SK-N-SH (cell line): Measurements from ENCODE around the gene ERMARD. TPM values are rescaled to one million over a fixed set of nuclear protein-coding genes. Genes with fewer than 3 reads are reported as not detected.

Experiments
- CTCF ChIA-PET: fragments of 300-600, 350-600 bp; formaldehyde crosslinking; extraction: SDS; loops from one replicate; lab custom pipeline; 2021; lab: Yijun Ruan, JAX
- POLR2A ChIA-PET: fragments of 350-600 bp; sonication (Branson Sonifier 250); formaldehyde crosslinking; extraction: SDS; loops from one replicate; lab custom pipeline; 2020; ENCODE audit warnings: antibody characterized with exemption, inconsistent platforms; lab: Yijun Ruan, JAX
- DNase-seq: peaks from one replicate; pipeline ENCODE4 v3.0.0; 2012
- H2AFZ ChIP-seq: fragments of 200-600 bp; sonication (generic); 2 replicates; pipeline ENCODE4 v1.8.1; 2016; ENCODE audit warnings: antibody characterized with exemption, mild to moderate bottlenecking, low read depth
- H3F3A ChIP-seq: fragments of 200-600 bp; sonication (generic); replicated peaks from 2 replicates; pipeline ENCODE3; 2016; ENCODE audit warnings: antibody characterized with exemption, mild to moderate bottlenecking; ENCODE audit not compliant: insufficient read depth
- H3K27ac ChIP-seq, 2 experiments: fragments of 200-500 bp in 1 of 2; fragments of 200-600 bp in 1 of 2; sonication (Bioruptor generic) in 1 of 2; sonication (generic), shearing (Covaris generic) in 1 of 2; 2 replicates each; pipeline versions ENCODE4 v1.5.1 to v1.6.1; 2014 to 2016; ENCODE audit warnings: low read depth in 2 of 2, inconsistent platforms in 1 of 2, low read length in 1 of 2, mild to moderate bottlenecking in 1 of 2, mixed read lengths in 1 of 2
- H3K27me3 ChIP-seq: fragments of 200-600 bp; sonication (generic), shearing (Covaris generic); 2 replicates; pipeline ENCODE4 v1.6.1; 2016; ENCODE audit warnings: mixed run types; ENCODE audit not compliant: insufficient read depth
- H3K36me3 ChIP-seq, 2 experiments: fragments of 200-500 bp in 1 of 2; fragments of 200-600 bp in 1 of 2; sonication (Bioruptor generic) in 1 of 2; sonication (generic) in 1 of 2; replicated peaks in 1 of 2; 2 replicates each; pipeline versions ENCODE3 to v1.5.1; 2014 to 2016; ENCODE audit warnings: low read length in 1 of 2, mild to moderate bottlenecking in 1 of 2; ENCODE audit not compliant: insufficient read depth in 2 of 2, control insufficient read depth in 1 of 2
- H3K4me1 ChIP-seq, 2 experiments: fragments of 200-500 bp in 1 of 2; fragments of 200-600 bp in 1 of 2; sonication (Bioruptor generic) in 1 of 2; sonication (generic), shearing (Covaris generic) in 1 of 2; 2 replicates each; pipeline versions ENCODE4 v1.5.1 to v1.6.1; 2014 to 2016; ENCODE audit warnings: low read depth in 1 of 2, low read length in 1 of 2, mixed run types in 1 of 2; ENCODE audit not compliant: insufficient read depth in 2 of 2, control insufficient read depth in 1 of 2
- H3K4me2 ChIP-seq: fragments of 200-600 bp; sonication (generic), shearing (Covaris generic); 2 replicates; pipeline ENCODE4 v1.6.1; 2017; ENCODE audit warnings: mixed run types
- H3K4me3 ChIP-seq, 2 experiments: fragments of 200-500 bp in 1 of 2; fragments of 200-600 bp in 1 of 2; sonication (Bioruptor generic) in 1 of 2; sonication (generic), shearing (Covaris generic) in 1 of 2; 2 replicates each; pipeline versions ENCODE4 v1.5.1 to v1.8.1; 2014 to 2016; ENCODE audit warnings: low read depth in 2 of 2, inconsistent platforms in 1 of 2, low read length in 1 of 2, mild to moderate bottlenecking in 1 of 2, mixed read lengths in 1 of 2, moderate library complexity in 1 of 2
- H3K79me2 ChIP-seq: fragments of 200-600 bp; sonication (generic); 2 replicates; pipeline ENCODE4 v1.8.1; 2017; ENCODE audit warnings: mild to moderate bottlenecking; ENCODE audit not compliant: insufficient read depth
- H3K9ac ChIP-seq: fragments of 200-600 bp; sonication (generic); 2 replicates; pipeline ENCODE4 v1.6.1; 2017; ENCODE audit warnings: mixed run types
- H3K9me2 ChIP-seq: fragments of 200-600 bp; sonication (generic); 2 replicates; pipeline ENCODE4 v1.6.1; 2017; ENCODE audit warnings: mixed run types
- H3K9me3 ChIP-seq: fragments of 200-600 bp; sonication (generic); 2 replicates; pipeline ENCODE4 v1.6.1; 2017; ENCODE audit warnings: mixed run types, mild to moderate bottlenecking, moderate library complexity
- H4K20me1 ChIP-seq: fragments of 200-600 bp; sonication (generic); 2 replicates; pipeline ENCODE4 v1.6.1; 2017; ENCODE audit warnings: mild to moderate bottlenecking, mixed run types; ENCODE audit not compliant: insufficient read depth
- CHD2 ChIP-seq: fragments of 150-350 bp; IDR thresholded peaks from 2 replicates; pipeline ENCODE4 v1.6.1; 2018; ENCODE audit warnings: low read length; ENCODE audit not compliant: partially characterized antibody
- EP300 ChIP-seq, 2 experiments: IDR thresholded peaks; 2 replicates each; pipeline versions ENCODE4 v1.4.0 to v1.6.1; 2012; ENCODE audit warnings: borderline replicate concordance in 1 of 2, low read depth in 1 of 2, low read length in 1 of 2
- FOSL2 ChIP-seq: IDR thresholded peaks from 2 replicates; pipeline ENCODE4 v1.4.0; 2012; ENCODE audit warnings: low read depth, mild to moderate bottlenecking, moderate library complexity, borderline replicate concordance
- FOXJ3 ChIP-seq: sonication (generic); formaldehyde crosslinking; IDR thresholded peaks from 2 replicates; pipeline ENCODE4 v1.5.1; 2020; ENCODE audit warnings: mild to moderate bottlenecking, missing genetic modification reagents
- FOXM1 ChIP-seq: IDR thresholded peaks from 2 replicates; pipeline ENCODE4 v1.4.0; 2012; ENCODE audit warnings: low read depth, mild to moderate bottlenecking
- GABPA ChIP-seq: IDR thresholded peaks from 2 replicates; pipeline ENCODE4 v1.4.0; 2012; ENCODE audit warnings: low read depth, mild to moderate bottlenecking
- MEF2A ChIP-seq: IDR thresholded peaks from 2 replicates; pipeline ENCODE4 v1.4.0; 2012; ENCODE audit warnings: low read depth, borderline replicate concordance
- NFIC ChIP-seq: IDR thresholded peaks from 2 replicates; pipeline ENCODE4 v1.4.0; 2012; ENCODE audit warnings: borderline replicate concordance
- NRF1 ChIP-seq: IDR thresholded peaks from 2 replicates; pipeline ENCODE4 v1.6.1; 2012; ENCODE audit warnings: low read depth, mild to moderate bottlenecking, low read length
- PBX3 ChIP-seq: IDR thresholded peaks from 2 replicates; pipeline ENCODE4; 2012
- POLR2AphosphoS5 ChIP-seq: IDR thresholded peaks from 2 replicates; pipeline ENCODE4 v1.6.1; 2012; ENCODE audit warnings: low read depth, low read length
- REST ChIP-seq: IDR thresholded peaks from 2 replicates; pipeline ENCODE4 v1.6.1; 2012; ENCODE audit warnings: mild to moderate bottlenecking, low read depth, low read length, moderate library complexity
- RFX5 ChIP-seq: IDR thresholded peaks from 2 replicates; pipeline ENCODE4 v1.6.1; 2012; ENCODE audit warnings: mild to moderate bottlenecking, improper control_type of control experiment, low read length
- RXRA ChIP-seq: IDR thresholded peaks from 2 replicates; pipeline ENCODE4 v1.4.0; 2012; ENCODE audit warnings: low read depth, mild to moderate bottlenecking, borderline replicate concordance
- SIN3A ChIP-seq: IDR thresholded peaks from 2 replicates; pipeline ENCODE4 v1.6.1; 2012; ENCODE audit warnings: low read depth, mild to moderate bottlenecking, low read length, moderate library complexity, borderline replicate concordance
- SMC3 ChIP-seq: IDR thresholded peaks from 2 replicates; pipeline ENCODE4 v1.6.1; 2012; ENCODE audit warnings: low read depth, low read length, improper control_type of control experiment
- TCF12 ChIP-seq: IDR thresholded peaks from 2 replicates; pipeline ENCODE4 v1.4.0; 2012
- TEAD4 ChIP-seq: IDR thresholded peaks from 2 replicates; pipeline ENCODE4 v1.4.0; 2012; ENCODE audit warnings: mild to moderate bottlenecking, borderline replicate concordance; ENCODE audit not compliant: insufficient read depth
- WGBS: methylation state at CpG from one replicate; pipeline ENCODE4 v1.1.6; 2017; ENCODE audit warnings: low lambda C conversion rate; 5-methylcytosine and 5-hydroxymethylcytosine counted together
- polyA plus RNA-seq, 3 experiments: library from polyadenylated mRNA; depleted of rRNA; stranded (reverse); fragments of >200 nt; gene quantifications; 2 replicates each; pipeline ENCODE4 v1.2.3, GENCODE V29; 2012
- TF ChIP-seq, protein P1 (sequence below): IDR thresholded peaks from 2 replicates; pipeline ENCODE4 v1.4.0; 2012; ENCODE audit warnings: low read depth

Gene ERMARD
- polyA plus RNA-seq, 1 of the 3 experiments (the other 2 are of a cell fraction) = 43.2 TPM

DNA sequence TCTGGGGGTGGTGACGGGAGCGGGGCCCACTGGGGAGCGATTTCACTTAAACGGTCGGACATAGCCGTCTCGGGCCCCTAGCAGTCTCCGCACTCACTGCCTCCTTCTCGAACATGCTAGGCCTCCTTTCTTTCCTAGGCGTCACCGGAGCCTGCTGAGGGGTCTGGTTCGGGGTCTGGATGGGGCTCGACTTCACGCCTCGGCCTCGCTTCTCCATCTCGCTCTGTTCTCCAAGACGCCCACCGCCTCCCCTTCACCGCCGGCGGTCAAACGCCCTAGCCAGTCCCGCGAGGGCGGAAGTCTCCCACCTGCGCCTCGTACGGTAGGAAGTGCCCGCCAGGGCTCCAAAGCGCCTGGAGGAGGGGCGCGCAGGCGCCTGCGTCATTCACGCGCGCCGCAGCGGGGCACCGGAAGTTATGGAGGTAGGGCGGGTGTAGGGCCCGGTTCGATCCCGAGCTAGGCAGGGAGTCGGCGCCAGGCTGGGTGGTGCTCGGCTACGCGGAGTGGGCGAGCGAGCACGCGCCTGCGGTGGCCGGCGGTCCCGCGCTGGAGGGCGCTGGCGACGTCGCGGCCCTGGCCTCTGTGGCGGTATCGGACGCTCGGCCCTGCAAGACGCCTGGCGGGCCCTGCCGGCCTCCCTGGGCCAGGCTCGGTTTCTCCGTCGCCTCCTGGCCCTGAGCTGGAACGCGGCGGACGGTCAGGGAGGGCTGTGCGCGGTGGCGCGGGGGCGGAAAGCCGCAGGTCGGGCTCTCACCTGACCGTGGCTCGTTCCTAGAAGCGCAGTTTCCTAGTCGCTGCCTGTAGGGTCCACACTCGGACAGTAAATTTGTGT lies at the start of gene ERMARD, which contains the start of gene DYNLT2 (continued):
- no peak for TF ChIP-seq FOSL2
- TF ChIP-seq, protein P1, sequence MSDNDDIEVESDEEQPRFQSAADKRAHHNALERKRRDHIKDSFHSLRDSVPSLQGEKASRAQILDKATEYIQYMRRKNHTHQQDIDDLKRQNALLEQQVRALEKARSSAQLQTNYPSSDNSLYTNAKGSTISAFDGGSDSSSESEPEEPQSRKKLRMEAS = peak; percentile 92
- TF ChIP-seq PBX3 = 0 out of 2 replicates have a peak, but pooled peaks have one; percentile 3
- peak in 1 of 2 experiments; percentile 23; a peak in 1 of 4 replicates for TF ChIP-seq EP300 (IDR thresholded peaks at IDR 0.05; ENCODE audit: borderline replicate concordance in 1 of 2, low read depth in 1 of 2, low read length in 1 of 2)
- peak; percentile 19; the same call in 1 of the 2 replicates for TF ChIP-seq TCF12
- TF ChIP-seq RFX5 = no peak
- peak; percentile 96 for TF ChIP-seq CHD2
- peak; percentile 92 for TF ChIP-seq POLR2AphosphoS5
- TF ChIP-seq GABPA = peak; percentile 86

DNA sequence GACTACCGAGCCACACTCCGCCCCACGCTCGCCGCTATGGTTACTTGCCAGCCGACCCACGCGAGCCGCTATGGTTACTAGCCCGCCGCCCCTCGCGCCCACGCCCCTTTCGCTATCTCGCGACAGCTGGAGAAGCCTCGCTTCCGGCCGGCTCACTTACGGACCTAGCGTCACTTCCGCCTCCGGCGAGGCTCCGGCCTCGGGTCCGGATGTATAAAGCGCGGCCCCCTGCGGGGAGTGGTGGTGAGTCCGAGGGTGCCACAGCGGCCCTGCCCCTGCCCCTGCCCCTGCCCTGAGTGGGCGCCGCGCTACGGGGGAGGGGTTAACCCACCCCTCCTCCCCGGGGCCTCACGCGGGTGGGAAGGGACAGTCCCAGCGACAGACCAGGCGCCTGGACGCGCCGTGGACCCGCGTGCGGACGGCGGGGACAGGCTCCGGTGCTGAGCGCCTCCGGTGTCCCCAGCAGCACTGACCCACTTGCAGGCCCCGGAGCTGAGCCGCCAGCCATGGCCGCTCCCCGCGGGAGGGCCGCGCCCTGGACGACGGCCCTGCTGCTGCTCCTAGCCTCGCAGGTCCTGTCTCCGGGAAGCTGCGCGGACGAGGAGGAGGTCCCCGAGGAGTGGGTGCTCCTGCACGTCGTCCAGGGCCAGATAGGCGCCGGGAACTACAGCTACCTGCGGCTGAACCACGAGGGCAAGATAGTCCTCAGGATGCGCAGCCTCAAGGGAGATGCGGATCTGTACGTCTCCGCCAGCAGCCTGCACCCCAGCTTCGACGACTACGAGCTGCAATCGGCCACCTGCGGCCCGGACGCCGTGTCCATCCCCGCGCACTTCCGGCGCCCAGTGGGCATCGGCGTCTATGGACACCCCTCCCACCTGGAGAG lies 49.2 kb upstream of the ERMARD start, which contains the start of the genes C6orf120 and WDR27:
C6orf120 (plus strand) TSS at position 173 of the 886 bp plus-strand sequence; CDS start at position 507, 334 bp downstream.
WDR27 (minus strand) TSS at position 76 of the 886 bp plus-strand sequence. CDS start 13,024 bp downstream, outside the sequence.
- no peaks in the 10 kb centered on the region for H3K9me2 ChIP-seq
- no peaks in the 10 kb centered on the region for H3K9me3 ChIP-seq
- ChIA-PET POLR2A (interaction anchor here (0.7 to 2.3 kb wide), 7 partner anchors 9 to 67 kb away, joined by 3 to 14 read pairs (median 5); partner anchors contain the start of genes ERMARD and PHF10), CTCF (interaction anchor here (0.6 to 3.7 kb wide), 7 partner anchors 9 to 308 kb away, joined by 3 to 18 read pairs (median 4); no protein-coding TSS in a partner anchor)
- peaks cover 12 to 28% of the 10 kb centered on the region in 2 experiments; a peak in 3 of 4 replicates for H3K4me1 ChIP-seq
- H3K27me3 ChIP-seq = no peaks in the 10 kb centered on the region
- peak; percentile 97 for DNase-seq
- peaks cover 65% of the 10 kb centered on the region for H3K79me2 ChIP-seq
- peak within 1 kb of the TSS; percentile 70 for H3K4me2 ChIP-seq
- WGBS = under 1% methylated on average over 21 of the region's 92 CpGs
- H3K9ac ChIP-seq = peak within 1 kb of the TSS; percentile 94
- H3K36me3 ChIP-seq = peaks cover 30 to 41% of the 10 kb centered on the region in 2 experiments
- H3F3A ChIP-seq = peaks cover 6% of the 10 kb centered on the region
- H3K27ac ChIP-seq = peak within 1 kb of the TSS; percentile 84 to 88
- H2AFZ ChIP-seq = peak within 1 kb of the TSS; percentile 48
- H4K20me1 ChIP-seq = peaks cover 4% of the 10 kb centered on the region; the same call in 1 of the 2 replicates
- H3K4me3 ChIP-seq = peak within 1 kb of the TSS; percentile 95 to 98
- TF ChIP-seq RXRA = no peak
- TF ChIP-seq, protein P1 = peak; percentile 82
- TF ChIP-seq TCF12 = no peak
- 0 out of 2 replicates have a peak, but pooled peaks have one; percentile 17 for TF ChIP-seq FOXJ3 (CRISPR knock-in tag)
- TF ChIP-seq SIN3A = peak; percentile 92; the same call in 1 of the 2 replicates
- TF ChIP-seq GABPA = peak; percentile 95
- no peak; a peak in 1 of 4 replicates for TF ChIP-seq EP300 (IDR thresholded peaks at IDR 0.05; ENCODE audit: borderline replicate concordance in 1 of 2, low read depth in 1 of 2, low read length in 1 of 2)
- no peak for TF ChIP-seq NRF1
- peak; percentile 16; the same call in 1 of the 2 replicates for TF ChIP-seq PBX3
- TF ChIP-seq FOXM1 = no peak
- TF ChIP-seq REST = no peak
- TF ChIP-seq CHD2 = peak; percentile 100
- no peak for TF ChIP-seq SMC3
- TF ChIP-seq MEF2A = no peak
- TF ChIP-seq TEAD4 = no peak
- TF ChIP-seq POLR2AphosphoS5 = peak; percentile 95
- no peak for TF ChIP-seq NFIC
- TF ChIP-seq RFX5 = no peak
